ELR (cell line): ENCODE data around the gene CLDN19.

ENCODE experiments used
- DNase-seq: peaks from one replicate; pipeline ENCODE4 v3.0.0-alpha.2; 2015; ENCODE audit warnings: low read depth

CLDN19 gene, protein sequence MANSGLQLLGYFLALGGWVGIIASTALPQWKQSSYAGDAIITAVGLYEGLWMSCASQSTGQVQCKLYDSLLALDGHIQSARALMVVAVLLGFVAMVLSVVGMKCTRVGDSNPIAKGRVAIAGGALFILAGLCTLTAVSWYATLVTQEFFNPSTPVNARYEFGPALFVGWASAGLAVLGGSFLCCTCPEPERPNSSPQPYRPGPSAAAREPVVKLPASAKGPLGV

DNA sequence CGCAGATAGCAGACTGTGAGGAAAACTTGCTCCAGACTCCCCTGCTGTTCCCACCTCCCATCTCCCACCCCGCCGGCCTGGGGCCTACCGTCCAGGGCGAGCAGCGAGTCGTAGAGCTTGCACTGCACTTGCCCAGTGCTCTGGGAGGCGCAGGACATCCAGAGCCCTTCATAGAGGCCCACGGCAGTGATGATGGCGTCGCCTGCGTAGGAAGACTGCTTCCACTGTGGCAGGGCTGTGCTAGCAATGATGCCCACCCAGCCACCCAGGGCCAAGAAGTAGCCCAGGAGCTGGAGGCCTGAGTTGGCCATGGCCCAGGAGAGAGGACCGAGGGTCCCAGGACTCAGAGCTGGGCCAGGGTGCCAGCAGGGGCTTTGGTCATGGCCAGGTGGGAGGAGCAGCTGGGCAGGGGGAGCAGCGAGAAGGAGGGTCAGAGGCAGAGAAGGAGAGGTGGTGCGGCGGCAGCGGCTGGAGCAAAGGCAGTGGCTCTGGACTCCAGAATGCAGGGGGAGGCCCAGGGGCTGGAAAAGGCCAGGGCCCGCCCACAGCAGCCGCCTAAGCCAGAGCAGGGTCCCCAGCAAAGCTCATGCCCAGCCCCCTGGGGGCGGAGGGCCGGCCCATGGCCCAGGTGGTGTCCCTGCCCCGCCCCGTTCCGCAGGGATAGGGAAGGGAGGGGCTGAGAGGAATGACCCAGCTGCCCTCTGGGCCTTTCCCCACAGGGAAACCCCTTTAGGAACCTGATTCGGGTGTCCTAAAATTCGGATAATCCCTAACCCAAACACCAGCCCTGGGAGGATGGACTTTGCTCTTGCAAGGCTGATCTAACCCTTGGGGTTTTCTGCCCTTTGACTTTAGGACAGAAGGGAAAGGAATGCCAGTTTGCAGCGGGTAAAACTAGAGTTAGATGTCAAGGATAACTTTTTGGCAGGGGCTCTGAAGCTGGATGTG lies at the start of gene CLDN19:
CLDN19 (minus strand) TSS at position 484 of the 948 bp plus-strand sequence; CDS start at position 311, 173 bp downstream.
- DNase-seq: no peak

DNA sequence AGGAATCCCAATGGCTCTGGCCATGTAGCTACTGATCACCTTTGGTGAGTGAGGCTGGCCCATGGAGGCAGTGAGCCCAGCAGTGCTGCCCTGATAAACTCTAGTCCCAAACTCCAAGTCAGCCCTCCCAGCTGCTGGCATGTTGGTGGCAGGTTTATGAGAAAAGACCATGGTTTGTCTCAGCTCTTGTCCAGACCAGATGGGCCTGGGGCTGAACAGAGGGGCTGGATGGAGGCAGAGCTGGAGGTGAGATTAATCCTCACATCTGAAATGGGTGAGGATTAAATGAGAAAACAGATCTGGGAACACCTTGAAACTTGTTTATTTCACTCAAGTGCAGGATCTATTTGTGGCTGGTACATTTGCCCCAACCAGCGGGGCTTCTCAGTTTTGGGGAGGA lies 48.0 kb upstream of the CLDN19 start:
- DNase-seq: no peak

DNA sequence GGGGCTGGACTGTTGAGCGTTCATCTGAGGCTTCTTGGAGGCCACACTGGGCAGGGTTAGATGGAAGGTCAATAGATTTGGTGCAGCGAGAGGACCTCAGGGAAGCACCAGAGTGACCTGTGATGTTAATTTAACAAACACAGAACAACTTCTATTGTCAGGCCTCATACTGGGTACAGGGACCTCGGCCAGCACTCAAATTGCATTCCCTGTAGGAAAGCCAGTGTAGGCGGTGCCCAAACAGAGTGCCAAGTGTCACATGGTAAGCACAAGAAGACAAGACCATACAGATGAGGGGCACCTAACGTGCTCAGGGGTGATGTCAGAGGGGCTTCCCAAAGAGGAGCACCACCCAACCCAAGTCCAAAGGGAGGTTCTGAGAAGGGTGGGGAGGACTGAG lies 46.1 kb upstream of the CLDN19 start:
- no peak for DNase-seq

DNA sequence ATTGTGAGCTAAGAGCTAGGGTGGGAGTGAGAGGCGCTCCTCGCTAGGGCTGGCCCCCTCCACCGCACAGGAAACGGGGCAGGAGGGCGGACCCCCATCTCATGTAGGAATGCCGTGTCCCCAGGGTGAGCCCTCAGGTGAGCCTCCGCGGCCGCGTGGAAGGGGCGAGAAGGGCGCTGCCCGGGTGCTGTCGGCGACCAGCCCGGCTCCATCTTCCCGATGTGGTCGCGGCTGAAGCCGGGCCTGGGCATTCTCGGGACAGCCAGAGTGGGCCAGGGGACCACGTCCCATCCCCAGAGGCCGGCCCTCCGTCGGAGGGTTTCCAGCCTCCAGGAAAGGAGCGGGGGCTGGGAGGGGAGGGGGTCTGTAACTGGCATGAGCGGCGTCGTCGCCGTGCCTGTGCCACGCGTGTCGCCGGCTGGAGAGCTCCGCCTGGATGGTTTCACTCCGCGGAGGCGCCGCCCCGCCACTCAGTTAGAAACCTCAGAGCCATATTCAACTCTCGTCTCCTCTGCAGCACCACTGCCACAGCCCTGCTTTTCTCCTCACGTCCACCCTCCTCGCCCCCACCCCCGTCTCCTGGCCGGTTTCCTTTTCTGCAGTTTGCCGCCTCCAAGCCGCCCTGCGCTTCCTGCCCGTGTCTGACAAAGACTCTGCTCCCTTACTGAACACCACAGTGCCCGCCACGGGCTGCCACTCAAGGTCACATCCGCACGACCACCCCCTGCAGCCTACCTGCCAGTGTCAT lies 45.1 kb upstream of the CLDN19 start, which contains the start of gene TMEM269:
TMEM269 (plus strand) TSS at position 46 of the 748 bp plus-strand sequence. CDS start 4,903 bp downstream, outside the sequence.
- no peak for DNase-seq

DNA sequence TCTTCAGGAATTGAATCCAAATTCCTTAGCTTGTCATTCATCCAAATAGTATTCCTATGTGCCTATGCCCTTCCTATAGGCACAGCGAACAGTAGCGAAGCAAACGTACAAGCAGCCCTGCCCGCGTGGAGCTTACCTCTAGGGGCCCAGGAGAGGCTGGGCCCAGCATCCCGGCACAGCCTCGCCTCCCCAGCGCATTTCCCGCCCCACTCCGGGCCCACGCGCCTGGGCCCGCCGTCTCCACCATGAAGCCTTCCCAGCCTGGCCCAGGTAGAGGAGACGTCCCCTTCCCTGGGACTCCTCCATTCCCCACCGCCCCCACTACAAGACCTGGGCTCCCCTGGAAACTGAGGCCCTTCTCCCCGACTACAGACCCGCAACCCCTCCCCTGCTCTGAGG lies 44.5 kb upstream of the CLDN19 start:
- no peak for DNase-seq

DNA sequence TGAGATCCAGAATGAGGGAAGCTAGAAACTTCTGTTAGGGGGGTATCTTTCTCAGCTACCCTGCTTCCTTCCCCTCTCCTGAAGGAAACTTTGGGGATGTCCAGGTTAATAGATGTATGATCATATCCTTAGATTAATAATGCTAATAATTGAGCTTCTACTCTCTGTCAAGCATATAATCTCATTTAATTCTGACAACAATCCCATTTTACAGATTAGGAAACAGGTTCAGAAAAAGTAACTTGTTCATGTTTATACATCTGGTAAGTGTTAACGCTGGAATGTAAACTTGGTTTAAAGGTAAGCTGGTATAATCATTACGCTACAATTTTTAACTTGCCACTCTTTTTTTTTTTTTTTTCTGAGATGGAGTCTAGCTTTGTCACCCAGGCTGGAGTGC lies 43.1 kb upstream of the CLDN19 start:
- no peak for DNase-seq

DNA sequence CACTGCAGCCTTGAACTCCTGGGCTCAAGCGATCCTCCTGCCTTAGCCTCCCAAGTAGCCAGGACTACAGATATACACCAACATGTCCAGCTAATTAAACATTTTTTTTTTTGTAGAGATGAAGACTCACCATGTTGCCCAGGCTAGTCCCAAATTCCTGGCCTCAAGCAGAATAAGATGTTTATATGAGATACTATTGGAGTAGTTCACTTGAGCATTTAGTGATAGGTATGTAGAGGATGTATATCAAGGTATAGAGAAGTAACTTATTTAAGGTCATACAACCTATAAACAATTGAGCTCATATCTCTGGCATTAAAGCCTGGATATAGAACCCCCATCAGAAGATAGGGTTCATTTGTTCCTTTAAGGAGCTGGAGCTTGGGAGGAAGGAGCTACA lies 40.1 kb upstream of the CLDN19 start:
- no peak for DNase-seq

DNA sequence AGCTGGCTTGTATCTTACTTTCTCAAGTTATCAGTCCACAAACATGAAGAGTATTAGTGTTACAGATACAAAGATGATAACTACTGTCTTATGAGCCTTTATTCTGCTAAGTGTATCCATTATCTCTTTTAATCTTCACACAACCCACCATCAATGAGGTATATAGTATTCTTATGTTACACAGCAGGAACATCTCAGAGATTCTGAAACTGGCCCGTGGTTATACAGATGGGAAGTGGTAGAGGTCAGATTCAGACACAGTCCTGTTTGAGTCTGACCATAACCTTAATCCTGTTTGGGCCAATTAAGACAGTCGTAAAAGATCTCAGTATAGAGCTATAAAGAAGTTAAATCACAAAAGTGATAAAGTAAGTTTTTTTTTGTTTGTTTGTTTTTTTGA lies 39.7 kb upstream of the CLDN19 start:
- DNase-seq: no peak

DNA sequence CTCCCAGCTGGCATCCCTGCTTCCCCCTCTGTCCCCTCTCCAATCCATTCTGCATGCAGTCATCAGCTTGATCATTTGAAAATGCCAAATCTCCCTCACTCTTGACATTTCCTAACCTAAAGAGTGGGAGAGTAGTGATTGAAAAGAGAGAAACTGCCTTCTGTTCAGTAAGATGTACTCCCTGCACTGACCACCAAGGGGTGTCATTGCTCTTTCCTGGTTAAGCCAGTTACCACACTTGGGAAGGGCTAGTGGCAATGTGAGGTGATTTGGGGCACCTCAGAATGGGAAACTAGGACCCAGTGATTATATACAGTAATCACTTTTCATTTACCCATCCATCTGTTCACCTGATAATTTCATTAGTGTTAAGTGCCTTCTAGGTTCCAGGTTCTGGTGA lies 37.8 kb upstream of the CLDN19 start:
- DNase-seq: peak; percentile 60

DNA sequence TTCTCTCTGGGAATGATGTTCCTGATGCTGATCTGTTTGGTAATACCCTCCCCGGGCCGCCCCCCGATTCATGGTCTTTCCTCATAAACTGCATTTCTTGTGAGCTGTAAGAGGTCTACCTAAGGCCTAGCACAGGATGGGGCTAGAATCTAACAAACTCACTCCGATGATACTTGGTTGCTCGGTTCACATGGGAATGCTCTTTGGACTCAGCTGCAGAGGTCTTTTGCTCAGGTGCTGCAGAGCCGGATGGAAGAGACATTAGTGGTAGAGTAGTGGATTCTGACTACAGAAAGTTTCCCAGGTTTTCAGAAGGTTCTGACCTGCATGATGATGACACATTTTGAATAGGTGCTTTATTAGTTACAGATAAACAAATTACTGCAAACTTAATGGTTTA lies 36.5 kb upstream of the CLDN19 start:
- no peak for DNase-seq

DNA sequence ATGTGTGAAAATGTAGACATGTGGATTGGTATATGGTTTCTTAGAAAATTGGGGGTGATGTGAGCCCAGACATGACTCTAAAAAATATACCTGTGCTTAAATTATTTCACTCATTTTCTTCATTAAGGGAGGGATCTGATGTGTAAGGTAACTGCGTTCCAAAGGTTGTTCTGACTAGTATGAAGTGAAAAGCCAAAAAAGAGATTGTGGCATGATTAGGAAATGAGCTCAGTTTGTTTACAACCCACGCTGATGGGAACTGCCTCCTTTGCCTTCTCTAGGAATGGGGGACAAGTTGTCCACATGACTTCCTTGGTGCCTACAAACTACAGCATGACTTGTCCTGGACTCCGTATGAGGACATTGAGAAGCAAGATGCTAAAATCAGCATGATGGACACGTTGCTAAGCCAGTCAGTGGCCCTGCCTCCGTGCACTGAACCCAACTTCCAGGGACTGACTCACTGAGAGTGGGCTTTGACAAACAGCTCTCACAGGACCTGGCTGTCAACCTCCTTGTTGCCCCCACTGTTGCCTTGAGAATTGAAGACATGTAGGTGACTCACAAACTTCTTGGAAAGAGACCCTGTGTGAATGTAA lies 35.0 kb upstream of the CLDN19 start:
- no peak for DNase-seq

DNA sequence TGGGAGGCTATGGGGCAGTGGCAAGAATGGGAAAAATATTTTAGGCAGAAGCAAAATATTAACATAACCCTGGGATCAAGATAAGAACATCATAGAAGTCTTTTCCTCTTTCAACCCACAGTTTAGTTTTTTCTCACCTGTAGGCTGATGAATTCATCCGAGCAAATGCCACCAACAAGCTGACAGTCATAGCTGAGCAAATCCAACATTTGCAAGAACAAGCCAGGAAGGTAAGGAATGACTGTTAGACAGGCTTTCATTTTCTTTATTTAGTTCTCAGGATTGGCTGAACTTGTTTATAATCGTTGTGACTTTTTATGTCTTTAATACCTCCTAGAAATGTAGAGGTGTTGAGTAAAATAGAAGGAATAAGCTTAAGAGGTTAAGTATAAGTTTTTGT lies 33.4 kb upstream of the CLDN19 start:
- no peak for DNase-seq

DNA sequence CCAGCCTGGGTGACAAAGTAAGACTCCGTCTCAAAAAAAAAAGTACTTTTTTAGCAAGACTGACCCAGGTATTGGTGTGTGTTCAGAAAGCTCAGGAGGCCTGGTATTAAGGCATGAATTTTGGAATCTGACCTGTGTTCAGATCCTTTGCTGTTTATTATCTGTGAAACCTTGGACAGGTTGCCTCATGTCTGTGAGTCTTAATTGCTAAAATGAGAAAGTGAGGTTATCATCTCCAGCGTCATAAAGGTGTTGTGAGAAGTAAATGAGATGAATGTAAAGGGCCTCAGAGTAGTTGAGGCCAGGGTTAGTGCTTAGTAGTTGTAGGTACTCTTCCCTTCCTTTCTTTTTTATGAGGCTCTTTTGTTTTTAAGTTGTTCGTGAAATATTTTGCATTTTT lies 29.8 kb upstream of the CLDN19 start:
- DNase-seq: no peak

DNA sequence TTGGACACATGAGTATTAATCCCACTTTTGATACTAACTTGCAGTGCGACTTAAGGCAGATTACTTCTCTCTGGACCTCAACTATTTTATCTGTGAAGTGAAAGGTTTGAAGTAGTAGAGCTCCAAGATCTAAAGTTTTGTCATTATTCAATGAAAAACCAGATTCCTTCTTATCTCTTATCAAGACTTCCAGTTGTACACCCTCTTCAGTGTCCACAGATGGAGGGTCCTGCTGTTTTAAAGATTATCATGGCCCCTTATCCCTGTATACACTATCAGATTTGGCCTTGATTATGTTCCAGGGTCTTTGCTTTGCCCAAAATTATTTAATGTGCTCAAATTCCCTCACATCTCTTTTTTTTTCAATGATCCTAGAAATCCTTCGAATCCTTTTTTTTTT lies 28.1 kb upstream of the CLDN19 start:
- no peak for DNase-seq

DNA sequence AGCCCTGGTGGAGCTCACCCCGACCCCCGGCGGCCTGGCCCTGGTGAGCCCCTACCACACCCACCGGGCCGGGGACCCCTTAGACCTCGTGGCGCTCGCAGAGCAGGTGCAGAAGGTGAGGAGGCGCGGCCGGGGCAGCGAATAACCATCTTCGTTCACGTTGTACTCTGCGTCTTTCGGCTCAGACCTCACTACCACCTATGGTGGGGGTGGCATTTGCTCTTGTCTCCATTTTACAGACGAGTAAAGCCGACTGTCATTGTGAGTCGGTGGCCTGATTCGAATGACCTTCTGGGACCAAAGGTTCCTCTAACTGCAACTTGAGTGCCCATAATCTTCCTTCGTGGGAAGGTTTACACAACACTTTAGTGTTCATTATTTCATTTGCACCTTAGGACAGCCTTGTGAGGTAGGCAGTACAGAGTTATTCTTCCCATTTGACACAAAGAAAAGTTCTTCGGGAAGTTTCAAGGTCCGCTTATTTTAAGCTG lies 27.5 kb upstream of the CLDN19 start:
- DNase-seq: no peak

DNA sequence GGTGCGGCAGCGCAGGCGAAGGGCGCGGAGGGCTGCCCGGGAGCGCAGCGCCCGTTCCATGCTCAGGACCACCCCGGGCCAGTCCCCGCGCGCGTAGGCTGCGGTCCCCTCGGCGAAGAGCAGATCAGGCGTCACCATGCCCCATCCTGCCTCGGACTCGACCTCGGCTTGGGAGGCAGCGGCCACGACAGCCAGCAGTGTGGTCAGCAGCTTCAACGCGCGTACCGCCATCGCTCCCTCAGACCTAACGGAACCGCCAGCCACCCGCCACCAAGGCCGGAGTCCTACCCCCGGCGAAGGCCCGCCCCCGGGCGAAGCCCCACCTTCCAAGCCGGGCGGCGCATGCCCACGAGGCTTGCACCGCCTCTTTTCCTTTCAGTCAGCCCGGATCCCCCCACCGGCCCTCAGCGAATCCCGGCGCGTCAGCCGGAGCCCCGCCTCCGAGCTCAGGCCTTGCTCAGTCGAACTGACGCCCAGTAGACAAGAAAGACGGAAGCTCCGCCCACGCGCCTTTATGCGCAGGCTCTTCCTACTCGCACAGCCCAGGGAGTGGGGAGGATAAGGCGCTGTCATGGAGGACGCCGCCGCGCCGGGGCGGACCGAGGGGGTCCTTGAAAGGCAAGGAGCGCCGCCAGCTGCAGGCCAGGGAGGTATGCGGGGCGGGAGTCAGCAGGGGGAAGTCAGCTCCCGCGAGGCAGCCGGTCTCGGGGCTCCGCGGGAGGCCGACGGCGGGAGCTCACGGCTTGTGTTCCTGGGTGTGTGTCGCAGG lies 26.9 kb upstream of the CLDN19 start, which contains the start of the genes C1orf50 and P3H1:
C1orf50 (plus strand) TSS at position 509 of the 769 bp plus-strand sequence; CDS start at position 572, 63 bp downstream.
P3H1 (minus strand) TSS at position 288 of the 769 bp plus-strand sequence; CDS start at position 231, 57 bp downstream.
- DNase-seq: peak; percentile 99

DNA sequence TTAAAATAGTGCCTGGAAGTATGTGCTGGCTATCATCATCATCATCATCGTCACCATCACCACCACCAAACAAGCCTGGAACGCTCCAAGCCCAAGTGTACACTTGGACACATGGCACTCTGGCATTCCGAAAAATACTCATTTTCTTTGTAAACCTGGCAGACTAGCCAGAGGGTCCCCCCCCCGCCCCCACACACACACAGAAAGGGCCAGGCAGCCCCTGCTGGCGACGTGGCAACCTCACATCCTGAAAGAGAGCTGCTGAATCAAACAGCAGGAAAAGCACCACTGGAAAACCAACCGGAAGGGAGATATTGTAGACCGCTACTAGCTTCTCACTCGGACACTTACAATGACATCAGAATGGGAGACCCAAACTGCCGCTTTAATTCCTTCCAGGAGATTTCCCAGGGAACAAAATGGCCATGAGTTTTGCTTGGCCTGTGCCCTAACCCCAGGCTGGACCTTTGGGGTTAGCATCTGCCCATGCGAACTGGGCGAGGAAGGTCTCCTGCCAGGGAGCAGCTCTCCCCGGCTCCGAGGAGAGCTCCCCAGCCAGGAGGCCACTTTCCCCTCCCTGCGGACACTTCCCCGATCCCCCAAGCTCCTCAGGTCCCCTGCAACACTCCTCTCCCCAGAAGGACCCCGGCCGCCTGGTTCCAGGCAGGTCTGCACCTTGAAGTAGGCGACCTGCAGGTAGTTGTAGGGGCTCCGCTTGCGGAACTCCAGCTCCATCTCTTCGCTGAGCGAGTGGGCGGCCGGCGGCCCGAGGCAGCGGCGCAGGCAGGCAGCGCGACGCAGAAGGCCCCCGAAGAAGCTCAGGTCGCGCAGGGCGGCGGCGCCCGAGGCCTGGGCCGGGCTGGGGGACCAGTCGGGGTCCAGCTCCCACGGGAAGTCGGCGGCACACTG lies 26.1 kb upstream of the CLDN19 start:
- peak; percentile 91 for DNase-seq

DNA sequence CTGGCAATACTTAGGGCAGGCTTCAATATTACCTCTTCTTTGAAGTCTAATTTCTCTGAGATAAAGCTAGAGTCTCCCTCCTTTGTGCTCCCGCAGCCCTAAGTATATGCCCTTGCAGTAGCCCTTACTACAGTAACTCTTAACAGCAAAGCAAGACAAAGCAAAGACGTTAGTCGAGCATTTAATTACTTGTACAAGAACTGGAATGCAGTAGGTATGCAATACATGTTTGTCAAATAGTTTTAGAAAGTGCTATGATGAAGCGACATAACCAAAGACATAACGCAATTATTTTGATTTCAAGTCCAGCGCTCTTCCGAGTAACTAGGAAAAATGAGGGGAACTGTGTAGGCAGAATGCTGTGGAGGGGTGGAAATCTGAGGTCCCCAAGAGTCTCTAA lies 25.2 kb upstream of the CLDN19 start:
- DNase-seq: peak; percentile 20

DNA sequence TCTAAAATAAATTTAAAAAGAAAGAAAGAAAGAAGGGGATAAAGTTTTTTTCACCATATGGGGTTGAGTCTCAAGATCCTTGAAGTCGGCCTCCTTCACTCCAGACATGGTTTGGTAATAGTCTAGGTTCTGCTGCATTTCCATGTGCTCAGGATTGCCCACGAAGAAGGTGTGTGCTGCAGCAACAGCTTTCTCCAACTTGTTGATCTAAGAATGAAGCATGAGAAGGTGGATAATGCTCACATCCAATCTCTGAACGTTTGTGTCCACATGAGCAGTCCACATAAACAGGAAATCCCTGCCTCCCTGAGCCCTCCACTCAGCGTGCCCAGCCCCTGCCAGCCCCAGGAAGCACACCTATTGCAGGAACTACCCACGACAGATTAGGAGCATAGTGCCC lies 22.2 kb upstream of the CLDN19 start:
- DNase-seq: no peak

DNA sequence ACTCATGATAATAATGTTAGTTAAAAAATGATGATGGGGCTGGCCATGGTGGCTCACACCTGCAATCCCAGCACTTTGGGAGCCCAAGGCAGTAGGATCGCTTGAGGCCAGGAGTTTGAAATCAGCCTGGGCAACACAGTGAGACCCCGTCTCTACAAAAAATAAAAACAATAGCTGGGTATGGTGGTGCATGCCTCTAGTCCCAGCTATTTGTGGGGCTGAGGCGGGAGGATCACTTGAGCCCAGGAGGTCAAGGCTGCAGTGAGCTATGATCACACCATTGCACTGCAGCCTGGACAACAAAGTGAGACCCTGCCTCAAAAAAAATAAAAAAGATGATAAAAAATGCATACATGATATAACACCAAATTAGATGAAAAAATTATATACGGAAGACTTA lies 21.5 kb upstream of the CLDN19 start:
- DNase-seq: no peak
